HepG2 (cell line): ENCODE data around the gene PPM1H. TPM values are rescaled to one million over a fixed set of nuclear protein-coding genes. Genes with fewer than 3 reads are reported as not detected.

Source experiments
- AGO2 ChIP-seq: fragments of 200-400 bp; formaldehyde crosslinking; optimal IDR thresholded peaks from 2 replicates; pipeline ENCODE3; 2017; ENCODE audit warnings: mild to moderate bottlenecking, low read depth, low read length, moderate library complexity
- CREB1 ChIP-seq, 2 experiments: fragments of 450-650 bp in 1 of 2; IDR thresholded peaks; 2 replicates each; pipeline ENCODE4 v1.6.1; 2016 to 2017; ENCODE audit warnings: control low read depth in 1 of 2, mild to moderate bottlenecking in 1 of 2, missing compliant biosample characterization in 1 of 2, missing genetic modification characterization in 1 of 2
- FOXC1 ChIP-seq: sonication (generic); formaldehyde crosslinking; IDR thresholded peaks from 2 replicates; pipeline ENCODE4 v1.8.0; 2022; ENCODE audit warnings: mild to moderate bottlenecking, missing genetic modification reagents, borderline replicate concordance
- FOXO4 ChIP-seq: sonication (generic); formaldehyde crosslinking; conservative IDR thresholded peaks from 2 replicates; pipeline ENCODE4 v1.8.1; 2023; ENCODE audit warnings: missing genetic modification reagents
- HIC2 ChIP-seq: sonication (generic); formaldehyde crosslinking; IDR thresholded peaks from 2 replicates; pipeline ENCODE4 v1.9.0; 2022; ENCODE audit warnings: low read depth, missing genetic modification reagents
- HMG20A ChIP-seq: IDR thresholded peaks from 2 replicates; pipeline ENCODE4 v1.6.1; 2016; ENCODE audit warnings: borderline replicate concordance
- IRF2 ChIP-seq: IDR thresholded peaks from 2 replicates; pipeline ENCODE4 v1.6.1; 2018; ENCODE audit warnings: missing genetic modification reagents, missing compliant biosample characterization
- KAT7 ChIP-seq: IDR thresholded peaks from 2 replicates; pipeline ENCODE4 v1.6.1; 2018; ENCODE audit warnings: borderline replicate concordance, missing compliant biosample characterization
- MED8 ChIP-seq: sonication (generic); formaldehyde crosslinking; IDR thresholded peaks from 2 replicates; pipeline ENCODE4 v1.8.1; 2023; ENCODE audit warnings: mild to moderate bottlenecking, missing genetic modification reagents; ENCODE audit not compliant: insufficient replicate concordance
- MEIS2 ChIP-seq: sonication (generic); formaldehyde crosslinking; IDR thresholded peaks from 2 replicates; pipeline ENCODE4 v1.9.0; 2021; ENCODE audit warnings: mild to moderate bottlenecking, missing genetic modification reagents
- MNT ChIP-seq: fragments of 450-650 bp; IDR thresholded peaks from 2 replicates; pipeline ENCODE4 v1.6.1; 2016
- MXI1 ChIP-seq: IDR thresholded peaks from 3 replicates; pipeline ENCODE4 v1.6.1; 2012; ENCODE audit warnings: low read depth, low read length, inconsistent platforms, borderline replicate concordance
- NFIB ChIP-seq: sonication (generic); formaldehyde crosslinking; IDR thresholded peaks from 2 replicates; pipeline ENCODE4 v1.9.0; 2021; ENCODE audit warnings: missing genetic modification reagents, mild to moderate bottlenecking, borderline replicate concordance
- NFIC ChIP-seq: IDR thresholded peaks from 2 replicates; pipeline ENCODE4 v1.6.1; 2012; ENCODE audit warnings: mild to moderate bottlenecking, low read length, inconsistent platforms
- SIX1 ChIP-seq: sonication (generic); formaldehyde crosslinking; IDR thresholded peaks from 2 replicates; pipeline ENCODE4 v1.4.0; 2020; ENCODE audit warnings: missing genetic modification reagents, borderline replicate concordance
- SKI ChIP-seq: fragments of 450-650 bp; IDR thresholded peaks from one replicate; pipeline ENCODE4 v1.6.1; 2018; ENCODE audit warnings: mild to moderate bottlenecking; ENCODE audit not compliant: partially characterized antibody
- TERF1 ChIP-seq: sonication (generic); formaldehyde crosslinking; IDR thresholded peaks from 2 replicates; pipeline ENCODE4 v1.8.0; 2022; ENCODE audit warnings: mild to moderate bottlenecking, missing genetic modification reagents, moderate library complexity
- ZBTB46 ChIP-seq: sonication (generic); formaldehyde crosslinking; IDR thresholded peaks from 2 replicates; pipeline ENCODE4 v1.4.0; 2020; ENCODE audit warnings: mild to moderate bottlenecking, missing genetic modification reagents, borderline replicate concordance
- ZFP1 ChIP-seq: IDR thresholded peaks from 2 replicates; pipeline ENCODE4 v1.6.1; 2016
- ZNF317 ChIP-seq: sonication (generic); formaldehyde crosslinking; IDR thresholded peaks from 2 replicates; pipeline ENCODE4 v1.5.0; 2020; ENCODE audit warnings: mild to moderate bottlenecking, missing genetic modification reagents
- ZNF510 ChIP-seq: sonication (generic); formaldehyde crosslinking; IDR thresholded peaks from 2 replicates; pipeline ENCODE4 v1.4.0; 2020; ENCODE audit warnings: low read depth, mild to moderate bottlenecking, missing genetic modification reagents
- ZNF772 ChIP-seq: sonication (generic); formaldehyde crosslinking; IDR thresholded peaks from 2 replicates; pipeline ENCODE4 v1.5.0; 2020; ENCODE audit warnings: mild to moderate bottlenecking, missing genetic modification reagents
- ZSCAN30 ChIP-seq: sonication (generic); formaldehyde crosslinking; IDR thresholded peaks from 2 replicates; pipeline ENCODE4 v1.5.0; 2020; ENCODE audit warnings: mild to moderate bottlenecking, missing genetic modification reagents
- polyA plus RNA-seq, 8 experiments: library from polyadenylated mRNA; depleted of rRNA in 3 of 8; stranded (reverse) in 7 of 8; unstranded in 1 of 8; fragments of >200 nt; fragmentation: Illumina TruSeq in 4 of 8; extraction: Trizol in 4 of 8; gene quantifications; 2 replicates each; pipeline versions ENCODE4 v1.2.1 to v1.2.3, GENCODE V29; 2011 to 2016; ENCODE audit warnings: low read depth in 4 of 8, missing spikeins in 1 of 8, mixed read lengths in 1 of 8; ENCODE audit not compliant: insufficient read depth in 1 of 8
- total RNA-seq, 5 experiments: library from RNA; depleted of rRNA; stranded (reverse); fragments of >200 nt; fragmentation: Illumina TruSeq; extraction: Trizol; gene quantifications; 2 replicates each; pipeline ENCODE4 v1.2.3, GENCODE V29; 2016; ENCODE audit warnings: low read depth in 1 of 5

Gene PPM1H
- total and polyA plus RNA-seq, 2 of the 13 experiments (the other 11 are each of a cell fraction or from before 2014, with no cell fraction given): 29.1 to 38.1 TPM

GRCh38 chr12:62928632-62929031 is 6.3 kb downstream of the PPM1H start (continued):
- TF ChIP-seq TERF1 (CRISPR knock-in tag): no peak
- TF ChIP-seq ZNF772: no peak
- no peak for TF ChIP-seq AGO2
- TF ChIP-seq IRF2 (CRISPR knock-in tag): no peak
- TF ChIP-seq FOXC1: no peak
- no peak for TF ChIP-seq HIC2 (CRISPR knock-in tag)
- TF ChIP-seq HMG20A: no peak
- no peak for TF ChIP-seq ZFP1
- TF ChIP-seq CREB1 (IDR thresholded peaks at IDR 0.05): no peak
- peak; percentile 59 for TF ChIP-seq CREB1 (CRISPR knock-in tag; IDR thresholded peaks at IDR 0.05)
- no peak for TF ChIP-seq SKI
- peak; percentile 57; the same call in 1 of the 2 replicates for TF ChIP-seq NFIC
- no peak for TF ChIP-seq SIX1 (CRISPR knock-in tag)
- TF ChIP-seq ZNF317 (CRISPR knock-in tag): peak; percentile 68
- no peak for TF ChIP-seq ZSCAN30
- TF ChIP-seq MXI1: peak; percentile 50; the same call in 1 of the 3 replicates
- TF ChIP-seq ZBTB46: no peak
- TF ChIP-seq FOXO4 (CRISPR knock-in tag): no peak
- no peak for TF ChIP-seq MEIS2 (CRISPR knock-in tag)
- no peak for TF ChIP-seq MED8 (CRISPR knock-in tag)
- no peak for TF ChIP-seq NFIB (CRISPR knock-in tag)
- TF ChIP-seq MNT: peak; percentile 45
- TF ChIP-seq KAT7 (CRISPR knock-in tag): no peak
- no peak for TF ChIP-seq ZNF510 (CRISPR knock-in tag)
